IPS-15b (cell line): Measurements from ENCODE around the gene APC2.
"Not testable (repeated sequence)": the region's sequence is repeated elsewhere in the genome, so short reads cannot be mapped to it uniquely, and the experiment has no call there.

Source experiments
- H3K27me3 ChIP-seq: one replicate; pipeline ENCODE4 v1.6.1; 2013; ENCODE audit warnings: low read length; ENCODE audit not compliant: control insufficient read depth, insufficient read depth
- H3K36me3 ChIP-seq: one replicate; pipeline ENCODE4 v1.6.1; 2013; ENCODE audit warnings: low read length; ENCODE audit not compliant: control insufficient read depth, insufficient read depth
- H3K4me1 ChIP-seq: one replicate; pipeline ENCODE4 v1.6.1; 2013; ENCODE audit warnings: mild to moderate bottlenecking, low read length; ENCODE audit not compliant: control insufficient read depth, insufficient read depth
- H3K4me3 ChIP-seq: one replicate; pipeline ENCODE4 v1.5.1; 2013; ENCODE audit warnings: low read depth, low read length
- H3K9ac ChIP-seq: one replicate; pipeline ENCODE4 v1.6.1; 2013; ENCODE audit warnings: low read depth, mild to moderate bottlenecking, low read length
- H3K9me3 ChIP-seq: one replicate; pipeline ENCODE4 v1.6.1; 2013; ENCODE audit warnings: mild to moderate bottlenecking, low read length; ENCODE audit not compliant: control insufficient read depth, insufficient read depth

The APC2 gene

GRCh38 chr19:1418951-1419738 is 30.8 kb upstream of the APC2 start:
- Histone ChIP-seq H3K36me3 (peaks cover 70% of the 10 kb centered on the region), H3K4me3 (no peak overlapping the region), H3K4me1 (peaks cover 14% of the 10 kb centered on the region), H3K27me3 (no peaks in the 10 kb centered on the region), H3K9me3 (no peaks in the 10 kb centered on the region), H3K9ac (no peak overlapping the region)

GRCh38 chr19:1420085-1420484 is 29.8 kb upstream of the APC2 start:
- peaks cover 14% of the 10 kb centered on the region for H3K4me1 ChIP-seq
- not testable (repeated sequence) for H3K9ac ChIP-seq, H3K4me3 ChIP-seq, H3K9me3 ChIP-seq, H3K27me3 ChIP-seq
- peaks cover 76% of the 10 kb centered on the region for H3K36me3 ChIP-seq

- no peaks in the 10 kb centered on the region for H3K9me3 ChIP-seq
- H3K4me3 ChIP-seq: no peak overlapping the region
- H3K27me3 ChIP-seq: no peaks in the 10 kb centered on the region
- H3K36me3 ChIP-seq: peaks cover 81% of the 10 kb centered on the region
- H3K4me1 ChIP-seq: peaks cover 12% of the 10 kb centered on the region
- no peak overlapping the region for H3K9ac ChIP-seq
These were observed 29.3 kb upstream of the APC2 start for GRCh38 chr19:1420590-1420989.

GRCh38 chr19:1421218-1421957 is 28.5 kb upstream of the APC2 start:
- peaks cover 83% of the 10 kb centered on the region for H3K36me3 ChIP-seq
- H3K27me3 ChIP-seq: no peaks in the 10 kb centered on the region
- no peaks in the 10 kb centered on the region for H3K9me3 ChIP-seq
- no peak overlapping the region for H3K9ac ChIP-seq
- no peak overlapping the region for H3K4me3 ChIP-seq
- peaks cover 5% of the 10 kb centered on the region for H3K4me1 ChIP-seq

- peaks cover 5% of the 10 kb centered on the region for H3K4me1 ChIP-seq
- peaks cover 85% of the 10 kb centered on the region for H3K36me3 ChIP-seq
- H3K4me3 ChIP-seq: no peak overlapping the region
- no peak overlapping the region for H3K9ac ChIP-seq
- no peaks in the 10 kb centered on the region for H3K9me3 ChIP-seq
- no peaks in the 10 kb centered on the region for H3K27me3 ChIP-seq
These were observed 28.0 kb upstream of the APC2 start for GRCh38 chr19:1421958-1422305.

- H3K36me3 ChIP-seq: peaks cover 86% of the 10 kb centered on the region
- no peak overlapping the region for H3K9ac ChIP-seq
- peaks cover 2% of the 10 kb centered on the region for H3K4me1 ChIP-seq
- H3K4me3 ChIP-seq: no peak overlapping the region
- H3K9me3 ChIP-seq: no peaks in the 10 kb centered on the region
- H3K27me3 ChIP-seq: no peaks in the 10 kb centered on the region
These were observed 27.6 kb upstream of the APC2 start for GRCh38 chr19:1422360-1422759.

- H3K4me1 ChIP-seq: no peaks in the 10 kb centered on the region
- no peaks in the 10 kb centered on the region for H3K9me3 ChIP-seq
- H3K27me3 ChIP-seq: no peaks in the 10 kb centered on the region
- H3K36me3 ChIP-seq: peaks cover 83% of the 10 kb centered on the region
- H3K4me3 ChIP-seq: no peak overlapping the region
- no peak overlapping the region for H3K9ac ChIP-seq
These were observed 27.0 kb upstream of the APC2 start for GRCh38 chr19:1422943-1423342.

DNA sequence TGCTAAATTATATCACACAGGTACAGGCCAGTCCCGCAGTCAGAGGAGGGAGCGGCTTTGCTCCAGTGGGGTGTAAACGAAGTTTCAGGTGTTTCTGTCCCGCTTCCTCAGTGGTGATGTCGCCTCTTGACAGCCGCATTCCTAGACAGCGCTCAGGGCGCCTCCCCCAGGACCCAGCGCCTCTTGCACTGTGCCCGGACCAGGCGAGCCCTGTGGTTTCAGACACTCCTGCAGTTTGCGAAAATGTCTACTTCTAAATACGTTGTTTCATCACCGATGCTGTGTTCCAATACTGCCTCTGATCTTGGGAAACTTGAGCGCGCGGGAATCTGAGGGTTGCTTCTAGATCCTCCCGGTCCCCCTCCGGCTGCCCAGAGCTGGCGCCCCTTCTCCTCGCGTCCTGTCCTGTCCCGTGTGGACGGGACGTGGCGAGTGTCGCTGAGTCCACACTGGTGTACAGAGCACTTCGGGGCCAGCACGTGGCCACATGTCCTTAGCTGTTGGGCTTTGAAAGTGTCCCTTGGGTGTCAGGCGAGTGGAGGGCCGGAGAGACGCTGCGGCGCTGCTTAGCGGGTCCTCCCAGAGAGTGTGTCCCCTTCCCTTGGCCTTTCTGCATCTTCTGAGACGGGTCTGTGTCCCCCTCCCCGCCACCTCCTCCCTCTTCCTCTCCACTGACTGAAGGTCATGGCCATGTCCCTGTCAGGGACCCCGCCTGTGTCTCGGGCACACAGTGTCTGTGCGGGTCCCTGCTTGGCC is 26.3 kb upstream of the APC2 start:
- no peaks in the 10 kb centered on the region for H3K4me1 ChIP-seq
- peaks cover 80% of the 10 kb centered on the region for H3K36me3 ChIP-seq
- H3K9ac ChIP-seq: no peak overlapping the region
- no peak overlapping the region for H3K4me3 ChIP-seq
- H3K9me3 ChIP-seq: no peaks in the 10 kb centered on the region
- no peaks in the 10 kb centered on the region for H3K27me3 ChIP-seq

- Histone ChIP-seq H3K4me3 (no peak overlapping the region), H3K4me1 (no peaks in the 10 kb centered on the region), H3K9me3 (no peaks in the 10 kb centered on the region), H3K36me3 (peaks cover 80% of the 10 kb centered on the region), H3K27me3 (no peaks in the 10 kb centered on the region), H3K9ac (no peak overlapping the region)
These were observed 25.5 kb upstream of the APC2 start for GRCh38 chr19:1424192-1424955.

GRCh38 chr19:1425102-1425837 is 24.7 kb upstream of the APC2 start:
- H3K36me3 ChIP-seq: peaks cover 79% of the 10 kb centered on the region
- H3K27me3 ChIP-seq: no peaks in the 10 kb centered on the region
- H3K4me3 ChIP-seq: no peak overlapping the region
- H3K9ac ChIP-seq: no peak overlapping the region
- no peaks in the 10 kb centered on the region for H3K9me3 ChIP-seq
- no peaks in the 10 kb centered on the region for H3K4me1 ChIP-seq

GRCh38 chr19:1425902-1426301 is 24.0 kb upstream of the APC2 start:
- Histone ChIP-seq H3K9me3 (no peaks in the 10 kb centered on the region), H3K27me3 (no peaks in the 10 kb centered on the region), H3K4me1 (no peaks in the 10 kb centered on the region), H3K36me3 (peaks cover 75% of the 10 kb centered on the region), H3K4me3 (no peak overlapping the region), H3K9ac (peak overlapping the region; percentile 8)
